Middle frontal gyrus (tissue), 1 donor: ENCODE data around the gene STK35.
"Not testable (repeated sequence)": the region's sequence is repeated elsewhere in the genome, so short reads cannot be mapped to it uniquely, and the experiment has no call there.

Experiments
- DNase-seq: peaks from one replicate; pipeline ENCODE4 v3.0.0-alpha.2; 2015; ENCODE audit warnings: low spot score; ENCODE audit errors: extremely low spot score

Gene STK35

DNA sequence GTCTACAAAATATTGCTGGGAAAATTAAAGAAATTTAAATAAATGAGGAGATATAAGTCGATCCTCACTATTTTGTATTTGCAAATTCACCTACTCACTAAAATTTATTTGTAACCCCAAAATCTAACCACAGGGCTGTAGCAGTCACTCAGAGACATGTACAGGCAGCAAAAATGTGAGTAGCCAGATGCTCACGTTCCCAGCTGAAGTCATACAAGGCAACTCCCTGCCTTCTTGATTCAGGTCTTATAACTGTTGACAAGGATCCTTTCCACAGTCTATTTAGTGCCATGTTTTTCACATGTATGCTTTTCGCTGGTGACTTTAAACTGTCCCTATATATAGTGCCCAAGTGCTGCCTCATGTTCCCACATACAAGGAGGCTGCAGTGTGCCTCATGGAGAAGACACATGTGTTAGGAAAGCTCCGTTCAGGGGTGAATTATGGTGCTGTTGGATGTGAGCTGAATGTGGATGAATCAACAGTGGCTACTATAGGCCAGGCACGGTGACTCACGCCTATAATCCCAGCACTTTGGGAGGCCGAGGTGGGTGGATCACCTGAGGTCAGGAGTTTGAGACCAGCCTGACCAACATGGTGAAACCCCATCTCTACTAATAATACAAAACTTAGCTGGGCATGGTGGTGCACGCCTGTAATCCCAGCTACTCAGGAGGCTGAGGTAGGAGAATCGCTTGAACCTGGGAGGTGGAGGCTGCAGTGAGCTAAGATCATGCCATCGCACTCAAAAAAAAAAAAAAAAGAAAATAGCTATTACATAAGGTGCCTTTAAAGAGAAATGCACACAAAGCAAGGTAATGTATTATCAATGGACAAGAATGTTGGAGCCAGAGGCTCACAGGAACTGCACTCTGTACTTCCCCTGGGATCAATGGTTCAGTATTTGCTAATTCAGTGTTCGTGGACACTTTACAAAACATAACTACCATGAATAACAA is 55.3 kb downstream of the STK35 start:
- DNase-seq = no peak

DNA sequence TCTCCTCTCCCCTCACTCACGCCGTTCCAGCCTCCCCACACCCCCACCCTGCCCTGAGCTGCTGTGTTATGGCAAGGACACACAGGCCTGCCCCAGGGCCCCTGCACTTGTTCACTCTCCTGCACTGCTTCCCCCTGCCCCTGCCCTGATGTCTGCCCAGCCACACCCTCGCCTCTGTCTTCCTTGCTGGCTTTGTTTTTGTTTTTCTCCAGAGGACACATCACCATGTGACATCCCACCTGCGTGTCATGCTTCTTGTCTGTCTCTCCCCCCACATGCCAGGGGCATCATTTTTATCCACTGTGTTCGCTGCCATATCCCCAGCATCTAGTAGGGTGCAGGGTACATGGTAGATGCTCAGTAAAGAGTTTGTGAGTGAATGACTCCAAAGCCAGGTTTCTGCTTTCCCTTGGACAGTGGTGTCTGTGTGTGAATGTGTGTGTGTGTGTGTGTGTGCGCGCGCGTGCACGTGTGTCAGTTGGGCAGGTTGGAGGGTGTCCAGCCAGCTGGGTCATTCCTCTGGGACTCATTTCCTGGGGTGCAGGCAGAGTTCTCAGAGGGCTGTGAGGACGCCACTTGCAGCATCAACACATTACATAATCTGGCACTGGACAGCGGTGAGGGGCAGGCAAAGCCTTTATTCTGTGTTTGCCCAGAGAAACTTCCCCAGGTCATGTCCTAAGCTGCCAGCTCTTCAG is 60.6 kb downstream of the STK35 start:
- no peak for DNase-seq

DNA sequence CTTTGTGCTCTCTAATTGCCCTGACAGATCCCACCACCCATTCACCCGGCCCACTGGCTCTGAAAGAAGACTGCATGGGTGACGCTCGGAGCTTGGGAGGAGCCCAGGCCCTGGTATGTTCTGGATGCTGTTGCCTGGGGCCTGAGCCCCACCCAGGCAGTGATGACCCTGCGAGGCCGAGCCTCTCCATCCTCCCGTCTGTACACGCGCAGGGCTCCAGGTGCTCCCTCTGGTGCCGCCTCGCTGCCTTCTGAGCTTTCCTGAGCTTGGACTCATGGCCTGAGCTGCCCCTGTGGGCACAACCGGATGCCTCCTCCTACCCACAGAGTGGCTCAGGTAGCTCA is 61.2 kb downstream of the STK35 start:
- no peak for DNase-seq

DNA sequence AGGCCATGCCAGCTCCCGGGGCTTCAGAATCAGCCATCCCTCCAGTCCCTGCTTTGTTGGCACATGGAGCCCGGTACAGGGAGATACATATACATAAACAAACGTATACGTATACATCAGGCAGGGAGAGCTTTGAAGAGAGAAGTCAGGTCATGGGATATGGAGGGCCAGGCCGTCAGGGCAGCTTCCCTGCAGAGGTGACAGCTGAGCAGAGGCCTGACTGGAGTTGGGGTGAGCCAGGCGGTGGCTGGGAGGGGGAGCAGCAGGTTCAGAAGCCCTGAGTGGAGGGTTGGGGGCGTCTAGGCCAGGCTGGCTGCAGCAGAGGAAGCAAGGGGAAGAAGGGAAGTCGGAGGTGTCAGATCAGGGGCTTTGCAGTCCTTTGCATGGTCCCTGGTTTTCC is 61.7 kb downstream of the STK35 start:
- DNase-seq = no peak

DNA sequence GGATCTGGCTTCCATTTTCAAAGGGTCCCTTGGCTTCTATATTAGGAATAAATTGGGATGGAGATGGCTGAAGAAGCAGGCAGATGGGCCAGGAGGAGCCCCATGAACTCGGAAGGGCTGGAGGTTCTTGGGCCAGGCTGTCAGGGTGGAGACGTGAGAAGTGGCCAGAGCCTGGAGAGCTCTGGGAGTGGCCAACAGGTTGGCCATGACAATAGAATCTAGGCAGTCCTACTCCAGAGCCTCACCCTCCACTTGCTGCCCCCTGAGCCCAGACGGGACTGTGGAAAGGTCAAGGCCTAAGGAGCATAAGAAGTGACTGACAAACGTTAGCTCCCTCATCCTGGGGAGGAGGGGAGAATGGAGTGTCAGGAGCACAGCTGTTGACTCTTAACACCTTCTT is 62.1 kb downstream of the STK35 start:
- DNase-seq = no peak

DNA sequence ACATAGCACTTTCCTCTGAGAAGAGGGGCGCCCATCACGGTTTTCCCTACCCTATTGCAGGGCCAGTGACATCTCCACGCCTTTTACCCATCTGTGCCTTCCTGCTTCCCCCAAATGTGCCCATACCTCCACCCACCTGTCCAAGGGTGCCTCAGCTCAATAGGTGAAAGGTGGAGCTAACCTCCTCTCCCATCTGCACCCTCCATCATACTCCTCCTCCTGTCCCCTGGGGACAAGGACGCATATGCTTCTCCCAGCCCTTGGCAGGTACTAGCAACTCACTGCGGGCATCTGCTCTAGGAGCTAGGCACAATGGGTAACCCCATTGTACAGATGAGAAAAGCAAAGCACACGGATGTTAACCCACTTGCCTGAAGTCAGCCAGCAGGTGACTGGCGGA is 62.8 kb downstream of the STK35 start:
- DNase-seq = no peak

DNA sequence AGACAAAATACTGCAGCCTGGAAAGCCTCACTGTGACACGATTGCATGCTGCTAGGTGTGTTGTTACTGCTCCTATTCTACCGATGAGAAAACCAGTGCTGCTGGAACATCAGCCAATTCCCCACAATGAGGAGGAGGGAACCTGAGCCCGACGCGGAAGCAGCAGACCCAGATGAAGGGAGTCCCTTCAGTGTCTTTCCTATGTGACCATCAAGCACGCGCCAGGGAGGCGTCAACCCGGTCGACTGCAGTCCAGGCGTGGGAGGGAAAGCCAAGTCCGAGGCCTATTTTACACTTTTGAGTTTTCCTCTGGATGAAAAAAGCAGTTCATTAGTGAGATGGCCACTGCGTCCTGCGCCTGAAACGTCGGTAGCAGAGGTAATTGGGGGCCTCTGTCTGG is 63.3 kb downstream of the STK35 start:
- no peak for DNase-seq

DNA sequence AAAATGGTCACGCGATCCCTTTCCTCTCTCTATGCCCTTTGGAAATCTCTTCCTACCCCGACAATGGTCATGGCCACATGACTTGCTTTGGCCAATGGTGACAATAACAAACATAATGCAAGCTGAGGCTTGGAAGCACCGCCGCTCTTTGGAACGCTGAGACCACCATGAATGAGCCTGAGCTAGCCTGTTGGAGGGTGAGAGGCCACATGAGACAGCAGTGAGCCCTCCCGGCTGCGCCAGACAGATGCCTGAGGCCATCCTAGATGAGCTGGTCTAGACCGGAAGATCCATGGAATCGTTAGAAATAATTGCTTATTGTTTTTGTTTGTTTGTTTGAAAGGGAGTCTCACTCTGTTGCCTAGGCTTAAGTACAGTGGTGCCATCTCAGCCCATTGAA is 64.2 kb downstream of the STK35 start:
- DNase-seq = no peak

DNA sequence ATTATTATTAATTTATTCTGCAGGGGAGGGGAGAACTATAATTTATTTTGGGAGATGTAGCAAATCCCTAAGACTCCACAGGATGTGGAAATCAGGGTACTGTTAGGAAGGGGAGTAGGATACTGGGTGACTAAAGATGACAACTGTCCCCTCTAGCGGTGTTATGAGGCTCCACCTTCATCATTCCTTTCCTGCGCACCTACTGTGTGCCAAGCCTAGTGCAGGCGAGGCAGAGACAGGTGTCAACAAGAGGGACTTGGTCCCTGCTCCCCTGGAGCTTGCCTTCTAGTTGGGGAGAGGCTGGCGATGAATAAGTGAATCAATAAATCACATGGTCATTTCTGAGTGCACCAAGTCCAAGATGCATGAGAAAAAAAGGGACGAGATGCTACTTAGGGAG is 65.5 kb downstream of the STK35 start:
- no peak for DNase-seq

DNA sequence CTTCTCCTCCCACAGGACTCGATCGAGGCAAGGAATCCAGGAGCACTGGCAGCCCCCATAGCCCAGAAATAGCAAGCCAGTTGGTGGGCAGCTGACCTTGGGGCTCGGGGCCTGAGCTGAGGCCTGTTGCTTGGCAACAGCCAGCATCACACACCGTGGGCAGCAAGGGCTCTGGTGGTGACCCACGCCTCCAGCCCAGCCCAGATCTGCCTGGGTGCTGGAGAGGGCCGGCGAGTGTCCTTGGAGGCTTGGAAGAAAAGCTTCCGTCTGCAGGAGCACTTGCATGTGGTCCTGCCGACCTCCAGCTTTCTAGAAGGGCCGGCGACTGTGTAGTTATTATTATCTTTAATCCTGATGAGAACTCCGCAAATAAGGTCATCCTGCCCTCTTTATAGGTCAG is 67.3 kb downstream of the STK35 start:
- no peak for DNase-seq

DNA sequence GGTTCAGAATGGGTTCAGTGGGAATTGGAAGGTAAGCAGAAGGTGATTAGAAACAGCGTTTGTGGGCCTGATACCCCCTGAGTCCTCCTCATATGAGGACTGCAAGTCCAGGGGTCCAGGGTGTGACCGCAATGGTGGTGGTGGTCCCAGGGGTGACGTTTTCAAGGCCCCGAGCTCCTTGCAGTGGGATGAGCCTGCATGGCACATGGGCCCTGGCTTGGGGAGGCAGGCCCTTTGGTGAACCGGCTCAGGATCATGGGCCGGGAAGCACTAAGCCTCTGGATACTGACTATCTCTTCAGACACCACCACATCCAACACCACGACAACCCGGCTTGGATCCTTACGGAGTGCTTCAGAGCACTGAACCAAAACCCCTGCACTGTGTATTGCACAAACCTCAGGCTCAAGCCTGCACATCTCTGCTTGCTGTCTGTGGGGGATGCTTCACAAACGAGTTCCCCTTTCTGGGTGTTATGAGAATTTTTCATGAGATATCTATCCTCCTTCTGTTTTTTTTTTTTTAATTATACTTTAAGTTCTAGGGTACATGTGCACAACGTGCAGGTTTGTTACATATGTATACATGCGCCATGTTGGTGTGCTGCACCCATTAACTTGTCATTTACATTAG is 67.9 kb downstream of the STK35 start:
- DNase-seq = no peak

DNA sequence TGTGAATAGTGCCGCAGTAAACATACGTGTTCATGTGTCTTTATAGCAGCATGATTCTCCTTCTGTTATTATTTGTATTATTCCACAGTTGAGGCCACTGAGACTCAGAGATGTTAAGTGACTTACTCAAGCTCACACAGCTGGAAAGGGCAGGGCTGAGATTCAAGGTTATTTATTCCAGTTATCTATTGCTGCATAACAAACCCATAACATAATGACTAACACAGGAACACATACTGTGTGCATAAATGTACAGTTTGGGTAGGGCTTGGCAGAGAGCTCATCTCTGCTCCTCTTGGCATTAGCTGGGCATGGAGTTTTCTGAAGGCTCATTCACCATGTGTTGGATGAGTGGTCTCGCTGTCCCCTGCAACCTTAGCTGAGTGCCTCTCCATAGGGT is 68.8 kb downstream of the STK35 start:
- DNase-seq = no peak

DNA sequence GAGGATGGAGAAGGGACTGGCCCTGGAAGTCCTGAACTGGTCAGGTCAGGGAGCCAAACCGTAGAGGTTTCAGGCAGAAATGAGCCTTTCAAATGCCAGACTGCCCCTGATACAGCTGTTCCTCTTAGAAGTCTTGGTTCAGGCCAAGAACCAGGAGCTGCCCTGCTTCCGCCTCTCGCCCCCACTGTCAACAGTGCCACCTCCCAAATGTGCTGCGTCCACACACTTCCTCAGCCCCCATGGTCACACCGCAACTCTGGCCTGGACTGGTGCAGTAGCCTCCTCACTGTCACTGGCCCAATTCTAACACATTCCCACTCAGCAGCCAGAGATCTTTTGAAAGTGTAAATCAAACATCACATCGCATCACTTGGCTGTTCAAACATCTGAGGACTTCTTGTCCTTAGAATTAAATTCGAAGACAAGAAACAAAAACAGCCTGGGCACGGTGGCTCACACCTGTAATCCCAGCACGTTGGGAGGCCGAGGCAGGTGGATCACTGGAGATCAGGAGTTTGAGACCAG is 69.7 kb downstream of the STK35 start:
- no peak for DNase-seq

DNA sequence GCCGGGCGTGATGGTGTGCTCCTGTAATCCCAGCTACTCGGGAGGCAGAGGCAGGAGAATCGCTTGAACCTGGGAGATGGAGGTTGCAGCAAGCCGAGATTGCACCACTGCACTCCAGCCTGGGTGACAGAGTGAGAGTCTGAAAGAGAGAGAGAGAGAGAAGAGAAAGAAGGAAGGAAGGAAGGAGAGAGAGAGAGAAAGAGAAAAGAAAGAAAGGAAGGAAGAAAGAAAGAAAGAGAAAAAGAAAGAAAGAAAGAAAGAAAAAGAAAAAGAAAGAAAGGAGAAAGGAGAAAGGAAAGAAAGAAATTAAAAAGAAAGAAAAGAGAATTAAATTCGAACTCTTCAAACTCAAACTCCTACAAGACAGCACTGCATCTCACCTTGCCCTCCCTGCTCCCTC is 70.2 kb downstream of the STK35 start:
- DNase-seq = not testable (repeated sequence)

DNA sequence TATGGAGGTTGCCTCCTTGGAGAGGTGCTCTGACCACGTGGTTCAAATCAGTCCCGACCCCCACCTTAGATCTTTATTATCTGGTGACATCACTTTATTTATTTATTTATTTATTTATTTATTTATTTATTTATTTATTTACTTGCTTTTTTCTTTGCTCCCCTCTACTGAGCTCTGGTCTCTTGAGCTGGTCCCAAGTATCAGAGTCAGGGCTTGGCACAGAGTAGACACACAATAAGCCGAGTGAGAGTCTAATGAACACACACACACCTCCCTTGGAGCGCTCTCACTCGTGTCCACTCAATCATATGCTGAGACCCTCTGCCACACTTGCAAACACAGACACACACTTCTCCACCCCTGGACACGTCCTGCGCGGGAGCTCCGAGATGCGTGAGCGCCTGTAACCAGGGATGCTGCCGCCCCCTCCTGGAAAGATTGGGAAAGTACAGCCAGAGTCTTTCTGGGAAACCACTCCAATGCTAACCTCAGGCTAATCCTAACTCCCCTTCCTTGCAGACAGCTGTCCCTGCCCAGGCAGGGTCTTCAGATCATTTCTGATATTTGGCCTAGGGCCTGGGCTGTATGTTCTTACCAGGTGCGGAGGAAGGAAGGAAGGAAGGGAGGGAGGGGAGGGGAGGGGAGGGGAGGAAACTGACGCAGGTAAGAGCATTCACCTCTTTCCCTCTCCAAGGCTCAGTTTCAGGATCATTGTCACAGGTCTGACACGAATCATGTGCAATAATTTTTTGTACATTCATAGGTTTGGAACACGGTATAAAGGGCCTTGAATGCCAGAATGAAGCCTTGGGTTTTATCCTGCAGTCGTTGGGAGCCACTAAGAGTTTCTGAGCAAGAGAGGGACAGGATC is 70.9 kb downstream of the STK35 start:
- peak; percentile 66 for DNase-seq

DNA sequence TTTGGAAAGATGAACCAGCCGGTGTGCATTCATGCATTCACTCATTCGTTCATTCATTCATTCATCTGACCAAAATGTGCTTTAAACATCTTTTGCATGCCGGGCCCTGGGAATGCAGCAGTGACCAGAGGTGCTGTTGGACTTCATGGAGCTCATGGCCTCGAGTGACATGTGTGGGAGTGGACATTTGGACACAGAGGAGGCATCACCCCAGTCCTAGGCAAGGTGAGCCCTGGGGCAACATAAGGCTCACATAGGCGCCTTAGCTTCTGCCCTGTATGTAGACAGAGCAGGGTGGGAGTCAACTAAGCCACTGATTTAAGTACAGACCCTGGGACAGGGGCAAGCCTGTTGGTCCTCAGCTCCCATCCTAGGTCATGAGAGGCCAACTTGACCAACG is 71.6 kb downstream of the STK35 start:
- no peak for DNase-seq

DNA sequence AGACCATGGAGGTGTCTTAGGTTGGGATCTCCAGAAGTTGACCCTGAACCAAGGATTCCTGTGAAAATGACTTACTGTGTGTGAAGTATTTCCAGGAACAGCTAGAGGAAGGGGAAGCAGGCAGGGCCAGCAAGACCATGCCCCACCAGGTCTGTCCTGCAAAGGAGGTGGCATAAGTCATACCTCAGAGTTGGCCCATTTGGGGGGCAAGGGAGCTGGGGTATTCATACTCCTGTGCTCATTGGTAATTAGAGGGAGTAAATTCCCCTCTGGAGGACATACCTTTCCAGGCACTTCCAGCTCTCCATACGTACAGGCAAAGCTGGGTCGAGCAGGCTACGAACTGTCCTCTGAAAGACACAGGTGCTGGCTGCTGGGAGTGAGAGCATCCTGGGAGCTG is 72.4 kb downstream of the STK35 start:
- no peak for DNase-seq

DNA sequence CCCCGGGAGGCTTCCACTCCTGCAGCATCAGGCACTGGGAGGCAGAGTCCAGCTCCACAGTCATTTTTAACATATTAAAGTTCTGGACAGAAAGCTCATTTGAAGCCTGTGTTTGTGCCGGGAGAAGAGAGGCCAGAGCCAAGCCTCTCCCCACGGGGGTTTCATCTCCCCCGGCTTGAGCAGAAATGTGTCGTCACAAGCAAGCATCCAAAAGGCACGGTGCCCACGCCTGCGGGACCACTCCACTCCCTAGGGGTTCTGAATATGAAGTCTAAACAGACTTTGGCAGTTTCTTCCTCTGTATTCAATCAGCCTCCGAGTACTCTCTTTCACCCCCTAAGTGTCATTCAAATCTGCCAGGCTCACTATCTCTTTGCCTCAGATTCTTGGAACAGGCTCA is 75.3 kb downstream of the STK35 start:
- no peak for DNase-seq

DNA sequence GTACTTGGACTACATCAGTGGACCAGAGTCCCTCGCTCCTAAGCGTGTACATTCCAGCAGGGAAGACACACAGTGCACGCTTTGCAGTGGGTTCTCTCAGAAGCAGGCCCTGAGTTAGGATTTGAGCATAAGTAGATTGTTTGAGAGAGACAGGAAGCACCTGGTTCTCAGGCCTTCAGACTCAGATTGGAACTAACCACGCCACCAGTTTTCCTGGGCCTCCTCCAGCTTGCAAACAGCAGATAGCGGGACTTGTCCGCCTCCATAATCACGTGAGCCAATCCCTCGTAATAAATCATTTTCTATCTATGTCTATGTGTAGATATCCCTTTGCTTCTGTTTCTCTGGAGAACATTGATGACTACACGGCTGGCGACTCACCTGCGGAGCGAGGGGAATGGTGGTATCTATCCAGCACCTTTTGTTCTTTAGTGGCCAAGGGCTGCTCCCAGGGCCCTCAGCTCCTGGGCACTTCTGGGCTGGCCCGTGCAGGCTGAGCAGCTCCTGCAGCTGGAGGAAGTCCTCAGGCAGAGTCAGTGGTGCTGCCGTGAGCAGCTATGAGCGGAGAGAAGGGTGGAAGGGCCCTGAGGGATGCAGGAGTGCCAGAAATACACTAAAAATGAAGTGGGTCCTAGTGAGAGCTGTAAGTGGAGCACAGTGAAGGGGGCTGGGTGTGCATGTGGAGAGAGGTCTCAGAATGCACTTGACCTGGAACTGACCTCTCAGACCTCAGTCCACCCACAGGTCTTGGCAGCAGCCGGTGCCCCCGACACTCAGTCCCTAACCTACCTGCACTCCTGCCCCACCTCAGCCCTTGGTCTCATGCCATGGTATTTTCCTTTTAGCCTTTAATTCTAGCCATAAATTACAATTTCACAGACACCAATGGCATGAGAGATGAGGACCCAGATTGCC is 76.9 kb downstream of the STK35 start:
- DNase-seq = no peak

DNA sequence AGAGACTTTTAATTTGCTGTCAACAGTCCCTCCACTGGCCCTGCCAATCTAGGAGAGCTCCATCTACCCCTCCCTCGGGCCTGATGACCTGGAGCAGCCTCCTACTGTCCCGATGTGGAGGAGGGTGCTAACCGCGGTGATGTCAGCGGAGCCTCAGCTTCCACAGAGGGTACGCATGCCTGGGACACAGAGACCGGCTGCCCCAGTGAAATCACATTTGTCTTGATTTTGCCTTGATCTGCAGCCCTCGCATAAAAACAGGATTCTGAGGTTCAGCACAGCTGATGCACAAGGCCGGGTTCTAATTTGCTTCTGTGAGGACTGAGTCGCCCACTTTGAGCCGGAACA is 77.6 kb downstream of the STK35 start:
- DNase-seq = no peak
